Heart left ventricle (tissue), 13 donors: Measurements from ENCODE around the gene RAB11FIP4.

Experiments
- CTCF ChIP-seq, 12 donors: fragments of 200-600 bp; sonication (generic) in 4 of 12; IDR thresholded peaks; one replicate each; pipeline versions ENCODE4 v1.5.0 to v1.8.0; 2018 to 2022; ENCODE audit warnings: antibody characterized with exemption in 12 of 12, mild to moderate bottlenecking in 5 of 12
- POLR2A ChIP-seq, 2 donors: fragments of 450-650 bp; IDR thresholded peaks; one replicate each; pipeline ENCODE4 v1.6.1; 2017; ENCODE audit warnings: antibody characterized with exemption in 2 of 2, mild to moderate bottlenecking in 2 of 2, moderate library complexity in 2 of 2
- donor health status: ischemic (EF 13 %, LVEDD 7.1; RV severe dilation, severe dysfunction).
- donor health status: DM: no; HTN: yes; CAD: no.
- donor health status: DM: no; HTN: no; CAD: no.
- donor health status: ischemic (EF 25% LVEDD 6.9; RV normal size, moderate dysfunction).
- donor health status: ischemic (EF 25% LVEDD 5.7; RV mildly dilated, moderate dysfunction).
- donor health status: ischemic (EF 35%, LVEDD 5.7; RV mildly dilated, moderate dysfunction).
- donor health status: nonischemic (EF 11% LVEDD 7.7; RV severe dilation, severe dysfunction).
- donor health status: DM: yes; HTN: yes; CAD: no.
- donor health status: PGD.
- donor health status: ischemic (EF 29% LVEDD 5.4; RV normal size, mild dysfunction).
- donor health status: nonischemic (EF 23%, LVEDD 6.1; RV moderate dilation, normal function).

- TF ChIP-seq POLR2A (IDR thresholded peaks at IDR 0.05) = no peak
- no peak for TF ChIP-seq CTCF (IDR thresholded peaks at IDR 0.05)
These were observed 51.9 kb downstream of the RAB11FIP4 start for GRCh38 chr17:31443386-31443785.
